Choroid plexus epithelial cell (primary cell): ENCODE measurements around the gene SMG6.

Source experiments
- DNase-seq: peaks from one replicate; pipeline ENCODE4 v3.0.0-alpha.2; 2010; ENCODE audit warnings: low read depth
- H3K4me3 ChIP-seq: 2 replicates; pipeline ENCODE4 v1.5.1; 2011; ENCODE audit warnings: low read depth, mild to moderate bottlenecking, control low read depth, low read length, moderate library complexity
- TF ChIP-seq, protein P1 (sequence below): conservative IDR thresholded peaks from 2 replicates; pipeline ENCODE4 v1.5.1; 2011; ENCODE audit warnings: low read depth, mild to moderate bottlenecking, control low read depth, inconsistent platforms, low read length, moderate library complexity

The SMG6 gene

DNA sequence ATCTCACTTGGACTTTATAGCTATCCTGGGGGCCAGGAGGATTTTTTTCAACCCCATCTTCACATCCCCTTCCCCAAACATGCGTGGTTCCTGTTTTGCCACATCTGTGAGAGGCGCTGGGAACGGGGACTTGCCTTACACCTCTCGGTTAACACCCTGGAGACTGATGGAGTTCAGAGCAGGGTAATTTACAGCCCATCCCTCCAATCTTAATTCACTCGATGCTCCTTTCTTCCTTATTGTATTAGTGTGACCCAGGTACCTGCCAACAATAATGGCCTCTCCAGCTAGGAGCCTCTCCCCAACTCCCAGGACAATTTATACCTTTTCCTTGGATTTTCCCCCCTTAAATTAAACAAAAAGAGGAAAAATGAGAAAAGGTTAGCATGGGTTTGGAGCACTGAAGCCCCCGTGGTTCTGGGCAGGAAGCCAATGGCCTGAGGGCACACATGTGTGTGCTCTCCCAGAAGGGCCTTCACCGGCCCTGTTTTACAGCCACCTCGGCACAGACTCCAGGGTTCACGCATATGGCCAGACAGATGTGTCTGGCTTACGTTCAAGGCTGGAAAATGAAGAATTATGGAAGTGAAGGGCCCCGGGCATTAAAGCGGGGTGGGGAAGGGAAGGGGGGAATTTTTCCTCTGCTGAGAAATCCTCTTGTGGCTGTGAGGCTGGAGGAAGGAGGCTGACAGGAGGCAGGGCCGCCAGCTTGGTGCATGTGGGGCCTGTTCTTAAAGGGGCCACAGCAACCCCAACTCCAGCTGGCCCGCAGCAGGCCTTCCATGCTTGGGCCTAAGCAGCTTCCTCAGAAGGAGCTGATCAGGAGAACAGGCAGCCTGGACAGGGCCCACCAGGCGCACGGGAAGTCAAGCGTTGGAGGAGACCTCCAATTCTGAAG lies 227.2 kb downstream of the SMG6 start:
- peak; percentile 47 for DNase-seq
- TF ChIP-seq, protein P1, sequence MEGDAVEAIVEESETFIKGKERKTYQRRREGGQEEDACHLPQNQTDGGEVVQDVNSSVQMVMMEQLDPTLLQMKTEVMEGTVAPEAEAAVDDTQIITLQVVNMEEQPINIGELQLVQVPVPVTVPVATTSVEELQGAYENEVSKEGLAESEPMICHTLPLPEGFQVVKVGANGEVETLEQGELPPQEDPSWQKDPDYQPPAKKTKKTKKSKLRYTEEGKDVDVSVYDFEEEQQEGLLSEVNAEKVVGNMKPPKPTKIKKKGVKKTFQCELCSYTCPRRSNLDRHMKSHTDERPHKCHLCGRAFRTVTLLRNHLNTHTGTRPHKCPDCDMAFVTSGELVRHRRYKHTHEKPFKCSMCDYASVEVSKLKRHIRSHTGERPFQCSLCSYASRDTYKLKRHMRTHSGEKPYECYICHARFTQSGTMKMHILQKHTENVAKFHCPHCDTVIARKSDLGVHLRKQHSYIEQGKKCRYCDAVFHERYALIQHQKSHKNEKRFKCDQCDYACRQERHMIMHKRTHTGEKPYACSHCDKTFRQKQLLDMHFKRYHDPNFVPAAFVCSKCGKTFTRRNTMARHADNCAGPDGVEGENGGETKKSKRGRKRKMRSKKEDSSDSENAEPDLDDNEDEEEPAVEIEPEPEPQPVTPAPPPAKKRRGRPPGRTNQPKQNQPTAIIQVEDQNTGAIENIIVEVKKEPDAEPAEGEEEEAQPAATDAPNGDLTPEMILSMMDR = no peak
- no peak overlapping the region for H3K4me3 ChIP-seq

DNA sequence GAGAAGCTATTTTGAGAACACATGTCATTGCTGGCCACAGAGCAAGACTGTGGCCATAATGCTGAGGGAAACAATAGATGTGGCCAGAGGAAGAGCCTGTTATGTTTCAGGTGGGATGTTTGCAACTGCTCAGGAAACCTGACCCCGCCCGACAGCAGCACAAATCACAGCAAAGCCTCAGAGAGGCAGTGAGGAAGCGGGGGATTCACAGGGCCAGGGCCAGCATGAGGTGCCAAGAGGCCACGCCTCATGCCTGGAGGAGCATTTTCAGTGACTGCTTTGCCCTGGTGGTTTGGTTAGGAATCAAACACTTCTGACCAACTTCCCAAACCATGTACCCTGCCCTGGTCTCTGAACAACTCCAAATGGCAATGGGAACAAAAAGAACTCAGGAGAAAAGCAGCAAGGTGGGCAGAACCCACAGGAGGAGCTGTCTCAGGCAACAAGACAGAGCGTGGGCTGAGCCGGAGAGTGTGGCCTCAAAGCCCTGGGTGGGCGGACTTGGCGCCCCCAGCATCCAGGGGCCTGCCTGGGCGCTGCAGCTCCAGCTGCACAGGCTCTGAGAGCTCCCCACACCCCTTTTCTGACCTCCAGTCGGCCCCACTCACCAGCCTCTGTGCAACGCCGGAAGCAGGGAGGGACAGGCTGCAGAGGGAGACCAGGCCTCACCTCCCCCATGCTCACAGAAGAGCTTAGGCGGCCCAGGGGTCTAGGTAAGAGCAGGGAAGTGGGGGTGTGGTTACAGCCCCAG lies 228.1 kb downstream of the SMG6 start:
- TF ChIP-seq, protein P1 = peak; percentile 23
- no peak overlapping the region for H3K4me3 ChIP-seq
- DNase-seq = peak; percentile 74

DNA sequence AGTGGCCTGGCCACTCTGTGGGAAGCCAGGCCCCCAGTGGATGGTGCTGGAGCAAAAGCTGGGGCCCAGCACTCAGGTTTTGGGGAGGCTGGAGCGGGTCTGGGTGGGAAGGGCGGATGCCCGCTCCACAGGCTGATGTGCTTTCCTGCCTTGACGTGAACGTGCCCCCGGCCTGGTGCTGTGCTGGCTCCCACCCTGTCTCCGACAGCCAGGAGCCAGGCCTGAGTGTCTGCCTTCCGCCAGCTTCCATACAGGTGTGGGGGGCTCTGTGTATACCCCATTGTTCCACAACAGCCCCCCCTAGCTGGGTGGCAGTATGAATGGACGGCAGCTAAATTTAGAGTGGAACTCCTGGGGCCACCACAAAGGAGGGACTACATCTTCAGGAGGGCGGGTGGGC lies 228.7 kb downstream of the SMG6 start:
- no peak overlapping the region for H3K4me3 ChIP-seq
- DNase-seq = no peak
- TF ChIP-seq, protein P1 = no peak

DNA sequence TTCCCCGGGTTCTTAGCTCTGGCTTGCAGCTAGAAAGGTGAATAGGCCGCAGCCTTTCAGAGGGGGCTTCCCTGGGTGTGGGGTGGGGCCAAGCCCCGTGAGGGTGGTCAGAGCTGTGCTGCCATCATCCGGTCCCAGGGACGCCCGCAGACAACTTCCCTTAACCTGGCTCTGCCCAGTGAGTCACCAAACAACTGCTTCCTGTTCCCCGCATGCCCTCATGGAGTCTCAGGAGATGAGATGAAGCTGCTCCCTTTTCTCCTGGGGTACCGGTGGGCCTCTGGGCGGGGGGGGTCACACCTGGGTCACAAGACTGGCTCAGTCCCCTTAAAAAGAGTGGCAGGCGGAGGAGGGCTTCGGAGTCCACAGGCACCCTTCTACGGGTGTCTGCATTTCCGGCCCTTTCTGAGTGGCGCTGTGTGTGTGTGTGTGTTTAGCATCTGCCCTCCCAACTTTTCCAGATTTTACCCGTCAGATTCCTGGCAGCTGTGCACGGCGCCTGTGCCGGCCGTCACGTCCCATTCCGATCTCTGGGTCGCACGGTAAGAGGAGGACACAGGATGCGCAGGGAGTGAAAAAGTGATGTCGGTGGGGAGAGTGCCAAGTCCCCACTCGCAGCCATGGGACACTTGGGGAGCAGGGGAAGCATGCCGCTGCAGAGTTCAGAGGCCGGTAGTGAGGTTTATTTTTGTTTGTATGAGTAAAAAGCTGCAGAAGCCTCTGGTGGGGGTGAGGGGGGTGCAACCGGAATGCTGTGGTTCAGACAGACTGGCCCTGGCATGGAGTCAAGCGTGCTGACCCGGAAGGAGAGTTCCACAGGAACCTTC lies 231.9 kb downstream of the SMG6 start:
- no peak overlapping the region for H3K4me3 ChIP-seq
- peak; percentile 86 for DNase-seq
- TF ChIP-seq, protein P1 = peak; percentile 23

DNA sequence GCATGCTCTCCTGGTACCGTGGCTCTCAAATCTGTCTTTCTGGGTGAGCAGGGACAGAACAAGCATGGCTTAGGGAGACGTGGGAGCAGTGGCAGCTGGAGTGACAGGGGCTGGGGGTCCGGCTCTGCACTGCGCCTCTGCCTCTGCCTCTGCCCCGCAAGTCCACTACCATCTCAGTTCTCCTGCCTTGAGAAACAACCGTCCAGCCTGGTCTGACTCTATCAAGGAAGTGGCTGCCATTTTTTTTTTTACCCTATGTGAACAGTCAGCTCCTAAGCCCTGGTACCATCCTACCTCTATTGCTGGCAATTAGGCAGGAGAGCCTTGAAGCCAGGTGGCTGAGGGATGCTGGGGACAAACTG lies 232.6 kb downstream of the SMG6 start:
- TF ChIP-seq, protein P1 = no peak
- no peak overlapping the region for H3K4me3 ChIP-seq
- DNase-seq = no peak

DNA sequence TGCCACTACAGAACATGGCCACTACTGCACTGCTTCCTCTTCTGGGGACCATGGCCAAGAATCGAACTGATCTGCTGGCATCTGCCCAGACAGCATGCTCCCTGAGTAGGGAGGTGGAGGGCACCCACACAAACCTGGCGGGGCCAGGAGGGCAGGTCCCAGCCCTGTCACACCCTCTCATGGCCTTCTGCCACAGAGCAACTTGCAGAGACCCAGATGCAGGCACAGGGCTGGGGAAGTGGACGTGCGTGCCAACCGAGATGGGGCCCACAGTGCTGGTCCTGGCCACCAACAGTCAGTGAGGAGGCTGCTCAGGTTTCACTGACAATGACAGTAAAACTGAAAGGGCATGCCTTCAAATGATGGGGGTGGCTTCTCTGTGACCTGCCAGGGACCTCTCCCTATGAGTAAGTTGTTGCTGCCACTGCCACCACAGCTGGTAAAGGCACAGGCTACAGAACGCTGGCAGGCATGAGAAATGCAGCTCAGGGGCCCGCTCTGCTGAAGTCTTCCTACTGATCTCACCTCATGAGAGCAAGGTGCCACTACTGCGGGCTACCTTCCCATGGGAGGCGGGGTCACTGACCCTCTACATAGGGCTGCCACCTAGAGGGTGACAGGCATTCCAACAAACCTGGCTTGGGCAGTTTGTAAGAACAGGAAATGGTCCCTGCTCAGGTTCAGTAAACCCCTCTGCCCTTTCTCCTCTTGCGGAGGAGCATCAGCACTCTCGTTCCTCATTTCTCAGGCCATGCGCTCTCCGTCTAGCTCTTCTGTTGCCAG lies 233.2 kb downstream of the SMG6 start:
- no peak for DNase-seq
- H3K4me3 ChIP-seq = no peak overlapping the region
- TF ChIP-seq, protein P1 = no peak
